IMR-90 (cell line): ENCODE results near the gene DCAF17. TPM values are rescaled to one million over a fixed set of nuclear protein-coding genes. Genes with fewer than 3 reads are reported as not detected.

ENCODE experiments used
- ATAC-seq: fragments of 200-7000 bp; cut with Tn5 transposase; 2 replicates; pipeline ENCODE4 v1.9.1; 2020; ENCODE audit warnings: low read depth, mild to moderate bottlenecking, moderate library complexity
- BruUV-seq: library from RNA; stranded (reverse); fragments of 400-500 nt; replicated peaks from 2 replicates; lab custom pipeline; 2021; lab: Mats Ljungman, UMichigan
- CTCF ChIA-PET: fragments of 300-600 bp; formaldehyde crosslinking; extraction: SDS; loops from one replicate; lab custom pipeline; 2021; ENCODE audit warnings: antibody characterized with exemption; lab: Yijun Ruan, JAX
- POLR2A ChIA-PET: fragments of 300-600 bp; sonication (Branson Sonifier 250); formaldehyde crosslinking; loops from one replicate; lab custom pipeline; 2022; ENCODE audit warnings: antibody characterized with exemption; ENCODE audit not compliant: unreplicated experiment; lab: Charles Lee
- DNase-seq: peaks from one replicate; pipeline ENCODE4 v3.0.0; 2013
- H2AFZ ChIP-seq: replicated peaks from 2 replicates; pipeline ENCODE3; 2013; ENCODE audit warnings: low read length, mild to moderate bottlenecking; ENCODE audit not compliant: poor library complexity
- H2AK5ac ChIP-seq: 2 replicates; pipeline ENCODE4 v1.6.1; 2013; ENCODE audit warnings: low read depth, low read length, inconsistent platforms
- H2AK9ac ChIP-seq: replicated peaks from 2 replicates; pipeline ENCODE3; 2013; ENCODE audit warnings: mild to moderate bottlenecking, low read depth, low read length, moderate library complexity; ENCODE audit not compliant: poor library complexity
- H2BK120ac ChIP-seq: 2 replicates; pipeline ENCODE4 v1.6.1; 2013; ENCODE audit warnings: low read depth, low read length, inconsistent platforms
- H2BK15ac ChIP-seq: 3 replicates; pipeline ENCODE4 v1.6.1; 2013; ENCODE audit warnings: low read depth, low read length, inconsistent platforms
- H2BK20ac ChIP-seq: 2 replicates; pipeline ENCODE4 v1.6.1; 2013; ENCODE audit warnings: low read depth, mild to moderate bottlenecking, inconsistent platforms, low read length, moderate library complexity
- H2BK5ac ChIP-seq: 2 replicates; pipeline ENCODE4 v1.6.1; 2013; ENCODE audit warnings: mild to moderate bottlenecking, low read depth, low read length, inconsistent platforms; ENCODE audit not compliant: poor library complexity, severe bottlenecking
- H3K14ac ChIP-seq: replicated peaks from 2 replicates; pipeline ENCODE4 v1.6.1; 2013; ENCODE audit warnings: low read depth, low read length, inconsistent platforms
- H3K18ac ChIP-seq: 2 replicates; pipeline ENCODE4 v1.6.1; 2013; ENCODE audit warnings: low read depth, low read length, control low read depth
- H3K23ac ChIP-seq: 2 replicates; pipeline ENCODE4 v1.6.1; 2013; ENCODE audit warnings: low read depth, low read length, inconsistent platforms
- H3K27ac ChIP-seq: 2 replicates; pipeline ENCODE4 v1.5.1; 2013; ENCODE audit warnings: mild to moderate bottlenecking, control low read depth, low read length; ENCODE audit not compliant: insufficient read depth
- H3K27me3 ChIP-seq: 2 replicates; pipeline ENCODE4 v1.6.1; 2013; ENCODE audit warnings: low read length; ENCODE audit not compliant: control insufficient read depth, insufficient read depth
- H3K36me3 ChIP-seq: 2 replicates; pipeline ENCODE4 v1.6.1; 2013; ENCODE audit warnings: low read length, mixed read lengths; ENCODE audit not compliant: control insufficient read depth, insufficient read depth
- H3K4ac ChIP-seq: 2 replicates; pipeline ENCODE4 v1.6.1; 2013; ENCODE audit warnings: low read depth, low read length, inconsistent platforms
- H3K4me1 ChIP-seq: 2 replicates; pipeline ENCODE4 v1.6.1; 2013; ENCODE audit warnings: low read length, mixed read lengths; ENCODE audit not compliant: control insufficient read depth, insufficient read depth
- H3K4me2 ChIP-seq: 2 replicates; pipeline ENCODE4 v1.6.1; 2013; ENCODE audit warnings: low read depth, mild to moderate bottlenecking, control low read depth, low read length, moderate library complexity
- H3K4me3 ChIP-seq: 2 replicates; pipeline ENCODE4 v1.5.1; 2013; ENCODE audit warnings: low read depth, mild to moderate bottlenecking, control low read depth, low read length, moderate library complexity; ENCODE audit not compliant: insufficient read depth
- H3K56ac ChIP-seq: 2 replicates; pipeline ENCODE4 v1.6.1; 2013; ENCODE audit warnings: low read length, inconsistent platforms; ENCODE audit not compliant: insufficient read depth; ENCODE audit errors: extremely low read depth
- H3K79me1 ChIP-seq, 2 experiments: 2 replicates each; pipeline ENCODE4 v1.6.1; 2013; ENCODE audit warnings: low read length in 2 of 2, inconsistent platforms in 1 of 2, low read depth in 1 of 2
- H3K9ac ChIP-seq: 2 replicates; pipeline ENCODE4 v1.6.1; 2013; ENCODE audit warnings: low read depth, low read length, control low read depth
- H3K9me1 ChIP-seq: 2 replicates; pipeline ENCODE4 v1.6.1; 2013; ENCODE audit warnings: low read length, inconsistent platforms; ENCODE audit not compliant: insufficient read depth
- H3K9me3 ChIP-seq: 2 replicates; pipeline ENCODE4 v1.6.1; 2013; ENCODE audit warnings: low read length; ENCODE audit not compliant: control insufficient read depth, insufficient read depth
- H4K20me1 ChIP-seq: 2 replicates; pipeline ENCODE4 v1.6.1; 2013; ENCODE audit warnings: low read length, inconsistent platforms; ENCODE audit not compliant: insufficient read depth
- H4K5ac ChIP-seq: 2 replicates; pipeline ENCODE4 v1.6.1; 2013; ENCODE audit warnings: mild to moderate bottlenecking, low read depth, low read length, control low read depth
- H4K8ac ChIP-seq, 2 experiments: 2 replicates each; pipeline ENCODE4 v1.6.1; 2013; ENCODE audit warnings: low read depth in 2 of 2, low read length in 2 of 2, control low read depth in 1 of 2, inconsistent platforms in 1 of 2
- H4K91ac ChIP-seq: 2 replicates; pipeline ENCODE4 v1.6.1; 2013; ENCODE audit warnings: low read depth, low read length, inconsistent platforms; ENCODE audit not compliant: insufficient read depth
- CEBPB ChIP-seq: IDR thresholded peaks from 2 replicates; pipeline ENCODE4 v1.6.1; 2012; ENCODE audit warnings: low read depth, low read length, improper control_type of control experiment
- CHD1 ChIP-seq: IDR thresholded peaks from 2 replicates; pipeline ENCODE4 v1.6.1; 2012; ENCODE audit warnings: low read depth, low read length, improper control_type of control experiment
- CTCF ChIP-seq: conservative IDR thresholded peaks from 2 replicates; pipeline ENCODE4 v1.5.1; 2012; ENCODE audit warnings: mild to moderate bottlenecking, low read depth, low read length, improper control_type of control experiment
- ELK1 ChIP-seq: fragments of 150-350 bp; IDR thresholded peaks from 2 replicates; pipeline ENCODE4 v1.6.1; 2016; ENCODE audit warnings: low read depth, mild to moderate bottlenecking, low read length, moderate library complexity, borderline replicate concordance
- FOS ChIP-seq: fragments of 150-350 bp; IDR thresholded peaks from 2 replicates; pipeline ENCODE4 v1.6.1; 2016; ENCODE audit warnings: low read depth, low read length
- MAZ ChIP-seq: IDR thresholded peaks from 2 replicates; pipeline ENCODE4 v1.6.1; 2012; ENCODE audit warnings: low read depth, mild to moderate bottlenecking, low read length, improper control_type of control experiment, moderate library complexity, borderline replicate concordance
- MXI1 ChIP-seq: IDR thresholded peaks from 2 replicates; pipeline ENCODE4 v1.6.1; 2012; ENCODE audit warnings: low read depth, mild to moderate bottlenecking, low read length, moderate library complexity, borderline replicate concordance
- NFE2L2 ChIP-seq: fragments of 150-350 bp; IDR thresholded peaks from 2 replicates; pipeline ENCODE4 v1.6.1; 2016; ENCODE audit warnings: low read depth, mild to moderate bottlenecking, low read length
- POLR2A ChIP-seq: IDR thresholded peaks from 2 replicates; pipeline ENCODE4 v1.6.1; 2012; ENCODE audit warnings: mild to moderate bottlenecking, low read depth, low read length
- RCOR1 ChIP-seq: IDR thresholded peaks from 2 replicates; pipeline ENCODE4 v1.6.1; 2012; ENCODE audit warnings: mild to moderate bottlenecking, low read length, improper control_type of control experiment; ENCODE audit not compliant: insufficient replicate concordance
- RFX5 ChIP-seq: IDR thresholded peaks from 2 replicates; pipeline ENCODE4 v1.8.0; 2012; ENCODE audit warnings: low read depth, mild to moderate bottlenecking, low read length, moderate library complexity
- SMC3 ChIP-seq: fragments of 150-350 bp; IDR thresholded peaks from 2 replicates; pipeline ENCODE4 v1.6.1; 2016; ENCODE audit warnings: low read depth, mild to moderate bottlenecking, antibody characterized with exemption, low read length, moderate library complexity
- dilution Hi-C: fragments of 300-500 bp; cut with HindIII; formaldehyde crosslinking; loops from one replicate; pipeline ENCODE4 v1.14.3; 2018; ENCODE audit warnings: low sequenced_read_pairs; ENCODE audit not compliant: unreplicated experiment
- in situ Hi-C: fragments of 300-500 bp; cut with MboI; formaldehyde crosslinking; loops from 3 replicates; pipeline ENCODE4 v1.14.3; 2019; ENCODE audit warnings: low sequenced_read_pairs, inconsistent platforms, mixed read lengths
- intact Hi-C: fragments of 100-400 bp; cut with micrococcal nuclease; formaldehyde crosslinking; loops from 2 replicates; pipeline ENCODE4 v1.10.0; 2022
- polyA plus RNA-seq, 3 experiments: library from polyadenylated mRNA; depleted of rRNA; stranded (reverse); fragments of >200 nt; gene quantifications; 2 replicates each; pipeline ENCODE4 v1.2.3, GENCODE V29; 2012; ENCODE audit warnings: low replicate concordance in 1 of 3
- total RNA-seq: library from RNA; depleted of rRNA; stranded (reverse); fragments of >200 nt; gene quantifications from 2 replicates; pipeline ENCODE4 v1.2.3, GENCODE V29; 2012

Gene DCAF17
- total and polyA plus RNA-seq, 2 of the 4 experiments (the other 2 are of a cell fraction), result 6.7 to 13.1 TPM

GRCh38 chr2:171410624-171411023 is 23.4 kb upstream of the DCAF17 start:
- Histone ChIP-seq H3K9me1 (peaks cover 3% of the 10 kb centered on the region), H2BK20ac (no peak overlapping the region), H3K4me3 (no peak overlapping the region), H3K14ac (no peak overlapping the region), H3K9ac (no peak overlapping the region), H2AK5ac (no peak overlapping the region), H3K4me1 (peaks cover 10% of the 10 kb centered on the region), H3K36me3 (no peaks in the 10 kb centered on the region), H3K56ac (no peak overlapping the region), H4K20me1 (no peaks in the 10 kb centered on the region), H4K5ac (no peak overlapping the region), H3K9me3 (no peaks in the 10 kb centered on the region), H3K4me2 (peak overlapping the region; percentile 42; the same call in 1 of the 2 replicates), H3K79me1 (peaks cover 14 to 22% of the 10 kb centered on the region in 2 experiments; a peak in 2 of 4 replicates), H2BK15ac (no peak overlapping the region), H2BK120ac (no peak overlapping the region), H4K8ac (no peak overlapping the region), H2AK9ac (no peak overlapping the region), H2AFZ (no peak overlapping the region), H3K27ac (no peak overlapping the region), H3K18ac (peak overlapping the region; percentile 22; the same call in 1 of the 2 replicates), H3K4ac (no peak overlapping the region), H4K91ac (no peak overlapping the region), H2BK5ac (no peak overlapping the region), H3K23ac (no peak overlapping the region), H3K27me3 (no peaks in the 10 kb centered on the region)
- BruUV-seq, result no TSS peak
- TF ChIP-seq CEBPB, result no peak
- no peak for TF ChIP-seq CHD1
- no peak for TF ChIP-seq RCOR1
- TF ChIP-seq NFE2L2, result no peak
- TF ChIP-seq CTCF, result no peak
- no peak for TF ChIP-seq MAZ
- no peak for TF ChIP-seq SMC3
- no peak for TF ChIP-seq FOS
- TF ChIP-seq ELK1, result no peak
- no peak for TF ChIP-seq MXI1
- no peak for TF ChIP-seq POLR2A
- TF ChIP-seq RFX5, result no peak
- intact Hi-C loops, result loop anchor here (5.0 kb wide), 1 partner anchor 63 kb away; no protein-coding TSS in a partner anchor
- dilution Hi-C loops, result no loop called here
- no peak for DNase-seq
- ATAC-seq, result peak; percentile 16; the same call in 1 of the 2 replicates
- ChIA-PET CTCF (interaction anchor here (0.5 to 1.0 kb wide), 2 partner anchors 22 to 981 kb away, joined by 3 to 4 read pairs; no protein-coding TSS in a partner anchor), POLR2A (interaction anchor here (0.6 kb wide), 1 partner anchor 22 kb away, joined by 20 read pairs; no protein-coding TSS in a partner anchor)
- in situ Hi-C loops, result loop anchor here (10.0 kb wide), 1 partner anchor 246 kb away; the partner anchor contains the start of gene TLK1
